Aorta (tissue), 5 donors: ENCODE data around the gene KLF16. TPM values are rescaled to one million over a fixed set of nuclear protein-coding genes. Genes with fewer than 3 reads are reported as not detected.

ENCODE experiments used
- ATAC-seq: fragments of 200-7000 bp; cut with Tn5 transposase; one replicate; pipeline ENCODE4 v1.9.1; 2022; ENCODE audit warnings: moderate library complexity; ENCODE audit not compliant: low FRiP score
- DNase-seq, 2 donors: peaks; one replicate each; pipeline ENCODE4 v3.0.0-alpha.2; 2020
- H3K27ac ChIP-seq, 2 donors: one replicate each; pipeline ENCODE4 v1.5.1; 2013; ENCODE audit warnings: low read length in 2 of 2, mild to moderate bottlenecking in 2 of 2, moderate library complexity in 2 of 2, control low read depth in 1 of 2, inconsistent platforms in 1 of 2, low read depth in 1 of 2
- H3K27me3 ChIP-seq, 2 donors: one replicate each; pipeline ENCODE4 v1.6.1; 2013; ENCODE audit warnings: control low read depth in 1 of 2, low read length in 1 of 2, mild to moderate bottlenecking in 1 of 2, moderate library complexity in 1 of 2; ENCODE audit not compliant: insufficient read depth in 2 of 2, control insufficient read depth in 1 of 2
- H3K36me3 ChIP-seq, 2 donors: one replicate each; pipeline ENCODE4 v1.6.1; 2013; ENCODE audit warnings: control low read depth in 1 of 2, low read length in 1 of 2, mild to moderate bottlenecking in 1 of 2; ENCODE audit not compliant: insufficient read depth in 2 of 2, control insufficient read depth in 1 of 2
- H3K4me1 ChIP-seq, 2 donors: one replicate each; pipeline ENCODE4 v1.6.1; 2013; ENCODE audit warnings: low read length in 2 of 2, control low read depth in 1 of 2, mild to moderate bottlenecking in 1 of 2, moderate library complexity in 1 of 2; ENCODE audit not compliant: insufficient read depth in 2 of 2, control insufficient read depth in 1 of 2
- H3K4me3 ChIP-seq, 2 donors: one replicate each; pipeline ENCODE4 v1.5.1; 2013; ENCODE audit warnings: low read length in 2 of 2, control low read depth in 1 of 2, mild to moderate bottlenecking in 1 of 2
- H3K9me3 ChIP-seq: one replicate; pipeline ENCODE4 v1.6.1; 2013; ENCODE audit warnings: mild to moderate bottlenecking, low read length; ENCODE audit not compliant: control insufficient read depth
- WGBS, 2 donors: extraction: QIAGEN DNeasy Blood & Tissue Kit; methylation state at CpG; one replicate each; pipeline ENCODE4 v1.1.7; 2013; 5-methylcytosine and 5-hydroxymethylcytosine counted together
- intact Hi-C, 2 donors: fragments of 100-400 bp; cut with DNase I; formaldehyde crosslinking; loops; one replicate each; pipeline versions ENCODE4 v1.14.2 to v1.15.0; 2022
- long read RNA-seq, 2 donors: library from polyadenylated mRNA; unstranded; transcript quantifications; one replicate each; pipeline ENCODE4 v2.0.0, GENCODE V29; 2020 to 2021
- polyA plus RNA-seq, 2 donors: library from polyadenylated mRNA; stranded (reverse); fragments of 200-250 nt; gene quantifications; one replicate each; pipeline ENCODE4 v1.2.3, GENCODE V29; 2013
- total RNA-seq, 2 donors: library from RNA; stranded (reverse); fragmentation: NEBNext Ultra II Directional; extraction: Animal tissue kit (Norgen Biotek cat#: 25700); gene quantifications; one replicate each; pipeline ENCODE4 v1.2.1, GENCODE V29; 2021
- donor health status: healthy with polysubstance abuse.
- donor health status: Bipolar disorder and iron deficiency.
- donor health status: DM: no; HTN: no; CAD: no.
- donor health status: DM: no; HTN: no; CAD: no.
- donor health status: DM: yes; HTN: yes; CAD: no.

The KLF16 gene
- 10 to 100 TPM; 17.3 to 18.3 TPM for total RNA-seq
- polyA plus RNA-seq: 1 to 10 TPM; 5.1 to 6.6 TPM
- long read RNA-seq, donor 1, transcript KLF16-201 (2 exons, 2,890 nt): major isoform, 7 of 15 reads
- long read RNA-seq, donor 1, partial matches to known transcripts: 0 of 15 reads
- long read RNA-seq, donor 1, other reads (novel, unspliced or antisense): 8 of 15 reads
- long read RNA-seq, donor 2, transcript KLF16-201 (2 exons, 2,890 nt): major isoform, 16 of 27 reads
- long read RNA-seq, donor 2, partial matches to known transcripts: 0 of 27 reads
- long read RNA-seq, donor 2, other reads (novel, unspliced or antisense): 11 of 27 reads

DNA sequence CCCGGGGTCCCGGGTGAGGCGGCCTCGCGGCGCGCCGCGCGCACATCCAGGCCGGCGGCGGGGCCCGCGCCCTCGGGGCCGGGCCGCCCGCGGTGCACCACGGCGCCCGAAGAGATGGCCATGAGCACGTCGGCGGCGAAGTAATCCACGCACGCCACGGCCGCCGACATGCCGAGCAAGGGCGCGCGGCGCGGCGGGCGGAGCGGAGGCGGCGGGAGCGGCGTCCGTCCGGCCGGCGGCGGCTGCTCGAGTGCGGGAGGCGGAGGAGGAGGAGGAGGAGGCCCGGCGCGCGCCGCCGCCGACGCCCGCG lies at the start of gene KLF16:
Gene KLF16, minus strand, starts transcription at position 252 of the 310 bp plus-strand sequence. Its CDS starts 82 bp downstream, at position 170.
- no peaks in the 10 kb centered on the region for H3K4me1 ChIP-seq
- ATAC-seq (no peak), DNase-seq (no peak)
- peak within 1 kb of the TSS; percentile 65 to 88 for H3K4me3 ChIP-seq
- H3K9me3 ChIP-seq: no peaks in the 10 kb centered on the region
- H3K27ac ChIP-seq: peak within 1 kb of the TSS in 1 of 2 donors; percentile 21
- H3K27me3 ChIP-seq: no peaks in the 10 kb centered on the region
- intact Hi-C loops: no loop called here
- no peaks in the 10 kb centered on the region for H3K36me3 ChIP-seq
- 0% methylated on average over 42 to 63 of the region's 63 CpGs for WGBS, 2 donors

DNA sequence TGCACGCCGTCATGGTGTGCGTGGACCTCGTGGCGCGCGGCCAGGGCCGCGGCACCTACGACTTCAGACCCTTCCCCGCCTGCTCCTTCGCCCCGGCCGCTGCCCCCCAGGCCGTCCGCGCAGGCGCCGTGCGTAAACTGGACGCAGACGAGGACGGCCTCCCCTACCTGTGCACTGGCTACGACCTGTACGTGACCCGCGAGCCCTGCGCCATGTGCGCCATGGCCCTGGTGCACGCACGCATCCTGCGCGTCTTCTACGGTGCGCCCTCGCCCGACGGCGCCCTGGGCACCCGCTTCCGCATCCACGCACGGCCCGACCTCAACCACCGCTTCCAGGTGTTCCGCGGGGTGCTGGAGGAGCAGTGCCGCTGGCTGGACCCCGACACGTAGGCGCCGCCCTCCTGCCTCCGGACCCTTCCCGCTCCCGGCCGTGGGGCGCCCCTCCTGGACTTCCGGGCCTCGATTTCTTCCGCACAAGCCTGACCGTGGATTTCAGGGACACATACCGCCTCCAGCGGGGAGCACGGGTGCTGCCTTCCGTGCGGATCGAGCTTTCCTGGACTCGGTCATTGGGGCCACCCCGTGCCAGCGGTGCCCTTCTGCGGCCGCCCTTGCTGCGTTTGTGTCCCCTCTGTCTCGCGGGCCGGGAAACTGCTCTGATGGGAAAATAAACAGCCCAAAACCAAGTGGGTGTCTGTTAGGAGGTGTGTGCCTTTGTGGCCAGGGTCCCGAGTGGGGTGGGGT lies 49.6 kb upstream of the KLF16 start:
- Histone ChIP-seq H3K36me3 (peaks cover 0 to 1% of the 10 kb centered on the region in 2 donors), H3K27me3 (no peaks in the 10 kb centered on the region), H3K4me3 (no peak overlapping the region), H3K9me3 (no peaks in the 10 kb centered on the region), H3K27ac (no peak overlapping the region), H3K4me1 (no peaks in the 10 kb centered on the region)
- DNase-seq (no peak), ATAC-seq (no peak)
- 97 to 98% methylated on average over 77 of the region's 77 CpGs for WGBS, 2 donors
- intact Hi-C loops: no loop called here

DNA sequence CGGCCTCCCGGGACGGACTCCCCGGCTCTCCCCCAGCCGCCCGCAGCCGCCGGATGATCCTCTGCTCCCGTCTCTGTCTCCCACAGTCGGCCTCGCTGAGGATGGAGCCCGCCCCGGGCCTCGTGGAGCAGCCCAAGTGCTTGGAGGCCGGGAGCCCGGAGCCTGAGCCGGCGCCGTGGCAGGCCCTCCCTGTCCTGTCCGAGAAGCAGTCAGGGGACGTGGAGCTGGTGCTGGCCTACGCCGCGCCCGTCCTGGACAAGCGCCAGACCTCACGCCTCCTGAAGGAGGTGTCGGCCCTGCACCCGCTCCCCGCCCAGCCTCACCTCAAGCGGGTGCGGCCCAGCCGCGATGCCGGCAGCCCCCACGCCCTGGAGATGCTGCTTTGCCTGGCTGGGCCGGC lies 48.6 kb upstream of the KLF16 start:
- H3K4me1 ChIP-seq: no peaks in the 10 kb centered on the region
- no peak overlapping the region for H3K27ac ChIP-seq
- WGBS, 2 donors: 95 to 97% methylated on average over 30 to 37 of the region's 37 CpGs
- no peak for ATAC-seq
- no peak overlapping the region for H3K4me3 ChIP-seq
- no peaks in the 10 kb centered on the region for H3K36me3 ChIP-seq
- no peak for DNase-seq
- H3K27me3 ChIP-seq: no peaks in the 10 kb centered on the region
- H3K9me3 ChIP-seq: no peaks in the 10 kb centered on the region
- intact Hi-C loops: no loop called here

DNA sequence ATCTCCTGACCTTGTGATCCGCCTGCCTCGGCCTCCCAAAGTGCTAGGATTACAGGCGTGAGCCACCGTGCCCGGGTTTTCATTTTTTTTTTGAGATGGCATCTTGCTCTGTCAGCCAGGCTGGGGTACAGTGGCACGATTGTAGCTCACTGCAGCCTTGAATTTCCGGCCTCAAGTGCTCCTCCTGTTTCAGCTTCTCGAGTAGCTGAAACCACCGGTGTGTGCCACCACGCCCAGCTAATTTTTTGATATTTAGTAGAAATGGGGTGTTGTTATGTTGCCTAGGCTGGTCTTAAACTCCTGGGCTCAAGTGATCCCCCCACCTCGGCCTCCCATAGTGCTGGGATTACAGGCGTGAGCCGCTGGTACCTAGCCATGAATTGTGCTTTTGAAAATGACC lies 47.7 kb upstream of the KLF16 start:
- Histone ChIP-seq H3K27me3 (no peaks in the 10 kb centered on the region), H3K9me3 (no peaks in the 10 kb centered on the region), H3K36me3 (no peaks in the 10 kb centered on the region), H3K4me3 (no peak overlapping the region), H3K4me1 (no peaks in the 10 kb centered on the region), H3K27ac (no peak overlapping the region)
- no peak for DNase-seq
- ATAC-seq: no peak
- intact Hi-C loops: no loop called here
- WGBS, 2 donors: 93 to 95% methylated on average over 13 of the region's 13 CpGs

DNA sequence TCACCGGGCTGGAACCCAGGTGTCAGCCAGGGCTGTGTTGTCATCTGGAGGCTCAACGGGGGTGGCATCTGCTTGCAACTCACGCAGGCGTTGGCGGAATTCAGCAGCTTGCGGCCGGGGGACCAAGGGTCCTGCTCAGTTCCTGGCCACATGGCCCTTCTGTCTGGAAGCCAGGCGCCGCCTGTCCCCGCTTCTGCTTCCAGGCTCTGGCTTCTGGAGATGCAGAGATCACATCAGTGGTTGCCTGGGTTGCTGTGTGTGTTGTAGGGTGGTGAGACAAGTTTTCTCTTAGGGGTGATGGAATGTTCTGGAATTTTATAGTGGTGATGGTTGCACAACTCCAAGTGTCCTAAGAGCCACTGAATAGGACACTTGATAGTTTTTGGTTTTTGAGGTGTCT lies 46.8 kb upstream of the KLF16 start:
- no peak overlapping the region for H3K27ac ChIP-seq

DNA sequence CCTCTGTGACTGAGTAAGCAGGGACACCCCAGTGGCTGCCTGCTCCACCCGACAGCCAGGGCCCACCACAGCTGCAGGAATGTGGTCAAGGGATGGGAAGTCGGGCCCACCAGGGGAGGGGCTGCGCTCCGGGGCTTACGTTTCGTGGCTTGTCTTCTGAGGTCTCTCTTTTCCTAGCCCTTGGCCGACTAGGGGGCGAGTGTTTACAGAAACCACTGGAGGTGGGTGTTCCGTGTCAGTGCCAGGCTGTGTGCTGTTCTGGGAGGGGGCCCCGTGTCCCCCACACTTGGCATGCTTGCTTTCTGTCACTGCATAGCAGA lies 46.3 kb upstream of the KLF16 start:
- intact Hi-C loops: no loop called here
- ATAC-seq (no peak), DNase-seq (no peak)
- Histone ChIP-seq H3K4me1 (no peaks in the 10 kb centered on the region), H3K4me3 (no peak overlapping the region), H3K27ac (no peak overlapping the region), H3K36me3 (no peaks in the 10 kb centered on the region), H3K27me3 (no peaks in the 10 kb centered on the region), H3K9me3 (no peaks in the 10 kb centered on the region)
- WGBS, 2 donors: 81 to 89% methylated on average over 8 to 10 of the region's 10 CpGs

More for the DNA sequence above, 46.8 kb upstream of the KLF16 start:
- DNase-seq: no peak
- no peaks in the 10 kb centered on the region for H3K27me3 ChIP-seq
- ATAC-seq: no peak
- H3K4me3 ChIP-seq: no peak overlapping the region
- intact Hi-C loops: no loop called here
- 94 to 95% methylated on average over 10 of the region's 10 CpGs for WGBS, 2 donors
- no peaks in the 10 kb centered on the region for H3K4me1 ChIP-seq
- no peaks in the 10 kb centered on the region for H3K36me3 ChIP-seq
- H3K9me3 ChIP-seq: no peaks in the 10 kb centered on the region

DNA sequence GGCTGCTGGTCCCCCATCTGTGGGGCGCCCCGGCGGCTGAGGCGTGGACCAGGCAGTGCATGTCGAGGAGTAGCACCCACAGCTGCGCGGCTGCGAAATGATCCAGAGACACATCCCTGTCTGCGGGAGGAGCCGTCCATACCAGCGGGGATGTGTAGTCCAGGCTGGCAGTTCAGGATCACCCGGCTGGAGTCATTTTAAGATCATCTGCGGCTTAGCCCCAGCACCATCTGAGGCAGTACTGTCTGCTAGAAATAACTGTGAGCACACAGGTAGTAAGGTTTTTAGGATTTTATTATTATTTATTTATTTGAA lies 44.9 kb upstream of the KLF16 start:
- no peaks in the 10 kb centered on the region for H3K4me1 ChIP-seq
- no peak overlapping the region for H3K4me3 ChIP-seq
- no peaks in the 10 kb centered on the region for H3K9me3 ChIP-seq
- DNase-seq (no peak), ATAC-seq (no peak)
- H3K36me3 ChIP-seq: no peaks in the 10 kb centered on the region
- 92 to 93% methylated on average over 13 of the region's 13 CpGs for WGBS, 2 donors
- H3K27ac ChIP-seq: no peak overlapping the region
- no peaks in the 10 kb centered on the region for H3K27me3 ChIP-seq
- intact Hi-C loops: no loop called here

DNA sequence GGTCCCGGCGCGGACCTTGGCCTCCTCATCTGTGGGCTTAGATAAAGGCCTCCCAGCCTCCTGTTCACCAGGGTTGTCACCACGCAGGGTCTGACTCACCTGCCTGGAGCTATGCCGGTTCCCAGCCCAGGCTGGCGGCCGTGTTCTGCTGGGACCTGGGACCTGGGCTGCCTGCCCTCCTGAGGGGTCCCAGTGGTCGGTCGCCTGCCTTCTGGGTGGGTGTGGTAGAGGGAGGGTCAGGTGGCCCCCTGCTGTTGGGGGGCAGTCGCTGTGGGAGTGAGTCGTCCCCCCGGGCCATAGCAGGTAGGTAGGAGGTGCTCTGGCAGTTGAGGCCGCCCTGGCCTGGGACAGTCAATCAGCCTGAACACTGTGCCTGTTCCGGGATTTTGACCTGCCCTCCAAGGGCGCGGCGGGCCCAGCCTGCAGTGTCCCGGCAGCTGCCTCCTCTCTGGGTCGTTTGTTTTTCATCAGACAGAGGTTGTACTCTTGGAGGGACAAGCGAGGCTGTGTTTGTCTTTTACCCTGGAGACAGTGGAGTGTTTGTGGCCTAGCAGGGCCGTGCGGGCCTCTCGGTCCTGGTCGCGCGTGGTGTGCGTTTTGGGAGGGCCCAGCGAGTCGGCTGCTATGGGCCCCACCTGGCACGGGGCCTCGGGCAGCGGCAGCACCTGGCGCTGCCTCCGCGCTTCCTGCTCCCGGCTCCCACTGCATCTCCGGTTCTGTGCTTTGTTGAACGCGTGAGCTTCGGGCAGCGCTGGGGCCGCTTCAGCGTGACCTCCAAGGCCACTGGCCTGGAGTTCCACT lies 44.4 kb upstream of the KLF16 start:
- Histone ChIP-seq H3K9me3 (no peaks in the 10 kb centered on the region), H3K36me3 (no peaks in the 10 kb centered on the region), H3K27me3 (no peaks in the 10 kb centered on the region), H3K4me3 (no peak overlapping the region), H3K27ac (no peak overlapping the region), H3K4me1 (no peaks in the 10 kb centered on the region)
- ATAC-seq: no peak
- WGBS, 2 donors: 85% methylated on average over 41 to 43 of the region's 43 CpGs
- intact Hi-C loops: no loop called here
- no peak for DNase-seq
